Measurements from ENCODE around the gene ATG5. TPM values are rescaled to one million over a fixed set of nuclear protein-coding genes. Genes with fewer than 3 reads are reported as not detected.

ATG5 gene
- polyA plus RNA-seq, 1 of the 3 experiments (the other 2 are of a cell fraction), result 15.5 TPM

GRCh38 chr6:106325336-106326178 lies at the start of gene ATG5 (continued):
- TF ChIP-seq PBX3 (IDR thresholded peaks at IDR 0.05) (no peak), YY1 (IDR thresholded peaks at IDR 0.05; ENCODE audit: low read depth) (peak; percentile 70; the same call in 1 of the 2 replicates), SIN3A (IDR thresholded peaks at IDR 0.05; ENCODE audit: borderline replicate concordance, low read depth, low read length) (peak; percentile 85; the same call in 1 of the 2 replicates), USF1 (IDR thresholded peaks at IDR 0.05; ENCODE audit: borderline replicate concordance, low read depth) (peak; percentile 96), USF2 (IDR thresholded peaks at IDR 0.05; ENCODE audit: borderline replicate concordance, low read depth, low read length) (peak; percentile 88), NRF1 (IDR thresholded peaks at IDR 0.05; ENCODE audit: low read depth, low read length) (peak; percentile 80), RXRA (IDR thresholded peaks at IDR 0.05; ENCODE audit: borderline replicate concordance, low read depth) (no peak), MXI1 (IDR thresholded peaks at IDR 0.05; ENCODE audit: low read depth, low read length) (peak; percentile 80), FOXJ3 (CRISPR knock-in tag; IDR thresholded peaks at IDR 0.05) (no peak), TEAD4 (IDR thresholded peaks at IDR 0.05; ENCODE audit: borderline replicate concordance, insufficient read depth) (no peak), SMC3 (IDR thresholded peaks at IDR 0.05; ENCODE audit: low read depth, low read length) (no peak)

- H3K27me3 ChIP-seq (ENCODE audit: insufficient read depth), result no peaks in the 10 kb centered on the region
- TF ChIP-seq, protein P1, sequence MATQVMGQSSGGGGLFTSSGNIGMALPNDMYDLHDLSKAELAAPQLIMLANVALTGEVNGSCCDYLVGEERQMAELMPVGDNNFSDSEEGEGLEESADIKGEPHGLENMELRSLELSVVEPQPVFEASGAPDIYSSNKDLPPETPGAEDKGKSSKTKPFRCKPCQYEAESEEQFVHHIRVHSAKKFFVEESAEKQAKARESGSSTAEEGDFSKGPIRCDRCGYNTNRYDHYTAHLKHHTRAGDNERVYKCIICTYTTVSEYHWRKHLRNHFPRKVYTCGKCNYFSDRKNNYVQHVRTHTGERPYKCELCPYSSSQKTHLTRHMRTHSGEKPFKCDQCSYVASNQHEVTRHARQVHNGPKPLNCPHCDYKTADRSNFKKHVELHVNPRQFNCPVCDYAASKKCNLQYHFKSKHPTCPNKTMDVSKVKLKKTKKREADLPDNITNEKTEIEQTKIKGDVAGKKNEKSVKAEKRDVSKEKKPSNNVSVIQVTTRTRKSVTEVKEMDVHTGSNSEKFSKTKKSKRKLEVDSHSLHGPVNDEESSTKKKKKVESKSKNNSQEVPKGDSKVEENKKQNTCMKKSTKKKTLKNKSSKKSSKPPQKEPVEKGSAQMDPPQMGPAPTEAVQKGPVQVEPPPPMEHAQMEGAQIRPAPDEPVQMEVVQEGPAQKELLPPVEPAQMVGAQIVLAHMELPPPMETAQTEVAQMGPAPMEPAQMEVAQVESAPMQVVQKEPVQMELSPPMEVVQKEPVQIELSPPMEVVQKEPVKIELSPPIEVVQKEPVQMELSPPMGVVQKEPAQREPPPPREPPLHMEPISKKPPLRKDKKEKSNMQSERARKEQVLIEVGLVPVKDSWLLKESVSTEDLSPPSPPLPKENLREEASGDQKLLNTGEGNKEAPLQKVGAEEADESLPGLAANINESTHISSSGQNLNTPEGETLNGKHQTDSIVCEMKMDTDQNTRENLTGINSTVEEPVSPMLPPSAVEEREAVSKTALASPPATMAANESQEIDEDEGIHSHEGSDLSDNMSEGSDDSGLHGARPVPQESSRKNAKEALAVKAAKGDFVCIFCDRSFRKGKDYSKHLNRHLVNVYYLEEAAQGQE (IDR thresholded peaks at IDR 0.05; ENCODE audit: low read depth, low read length), result no peak
- TF ChIP-seq EZH2phosphoT487 (IDR thresholded peaks at IDR 0.05; ENCODE audit: borderline replicate concordance, low read depth) (no peak), POLR2AphosphoS5 (IDR thresholded peaks at IDR 0.05; ENCODE audit: low read depth, low read length) (no peak), RXRA (IDR thresholded peaks at IDR 0.05; ENCODE audit: borderline replicate concordance, low read depth) (no peak), YY1 (IDR thresholded peaks at IDR 0.05; ENCODE audit: low read depth) (no peak), NFIC (IDR thresholded peaks at IDR 0.05; ENCODE audit: borderline replicate concordance) (no peak), SMC3 (IDR thresholded peaks at IDR 0.05; ENCODE audit: low read depth, low read length) (no peak), CHD2 (IDR thresholded peaks at IDR 0.05; ENCODE audit: low read length, partially characterized antibody) (no peak), GABPA (IDR thresholded peaks at IDR 0.05; ENCODE audit: low read depth) (no peak), USF2 (IDR thresholded peaks at IDR 0.05; ENCODE audit: borderline replicate concordance, low read depth, low read length) (no peak)
- TF ChIP-seq, protein P2, sequence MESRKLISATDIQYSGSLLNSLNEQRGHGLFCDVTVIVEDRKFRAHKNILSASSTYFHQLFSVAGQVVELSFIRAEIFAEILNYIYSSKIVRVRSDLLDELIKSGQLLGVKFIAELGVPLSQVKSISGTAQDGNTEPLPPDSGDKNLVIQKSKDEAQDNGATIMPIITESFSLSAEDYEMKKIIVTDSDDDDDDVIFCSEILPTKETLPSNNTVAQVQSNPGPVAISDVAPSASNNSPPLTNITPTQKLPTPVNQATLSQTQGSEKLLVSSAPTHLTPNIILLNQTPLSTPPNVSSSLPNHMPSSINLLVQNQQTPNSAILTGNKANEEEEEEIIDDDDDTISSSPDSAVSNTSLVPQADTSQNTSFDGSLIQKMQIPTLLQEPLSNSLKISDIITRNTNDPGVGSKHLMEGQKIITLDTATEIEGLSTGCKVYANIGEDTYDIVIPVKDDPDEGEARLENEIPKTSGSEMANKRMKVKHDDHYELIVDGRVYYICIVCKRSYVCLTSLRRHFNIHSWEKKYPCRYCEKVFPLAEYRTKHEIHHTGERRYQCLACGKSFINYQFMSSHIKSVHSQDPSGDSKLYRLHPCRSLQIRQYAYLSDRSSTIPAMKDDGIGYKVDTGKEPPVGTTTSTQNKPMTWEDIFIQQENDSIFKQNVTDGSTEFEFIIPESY (IDR thresholded peaks at IDR 0.05; ENCODE audit: borderline replicate concordance, low read depth), result no peak
- no peak overlapping the region for H3K9ac ChIP-seq
- H3K9me2 ChIP-seq, result no peaks in the 10 kb centered on the region
- no peak overlapping the region for H2AFZ ChIP-seq (ENCODE audit: low read depth)
- WGBS (ENCODE audit: low lambda C conversion rate), result 67% methylated on average over 1 of the region's 1 CpG
- H3K4me1 ChIP-seq (ENCODE audit: control insufficient read depth in 1 of 2, insufficient read depth in 2 of 2, low read depth in 1 of 2, low read length in 1 of 2), result peaks cover 2 to 6% of the 10 kb centered on the region in 2 experiments; a peak in 2 of 4 replicates
- POLR2A ChIA-PET, result no interaction called here
- CTCF ChIA-PET, result interaction anchor here (5.0 kb wide), 1 partner anchor 13 kb away, joined by 38 read pairs; the partner anchor contains the start of gene CRYBG1
- H3K27ac ChIP-seq (ENCODE audit: low read depth in 2 of 2, low read length in 1 of 2), result no peak overlapping the region
- H3K79me2 ChIP-seq (ENCODE audit: insufficient read depth), result no peaks in the 10 kb centered on the region
- peaks cover 13% of the 10 kb centered on the region for H3F3A ChIP-seq (replicated peaks; ENCODE audit: insufficient read depth)
- no peak overlapping the region for H3K4me2 ChIP-seq
- H3K36me3 ChIP-seq (replicated peaks in 1 of 2; ENCODE audit: control insufficient read depth in 1 of 2, insufficient read depth in 2 of 2, low read length in 1 of 2), result no peaks in the 10 kb centered on the region
- H3K9me3 ChIP-seq, result no peaks in the 10 kb centered on the region
- H3K4me3 ChIP-seq (ENCODE audit: low read depth in 2 of 2, low read length in 1 of 2), result no peak overlapping the region
- DNase-seq, result no peak
- no peaks in the 10 kb centered on the region for H4K20me1 ChIP-seq (ENCODE audit: insufficient read depth)
These were observed 48.1 kb upstream of the ATG5 start for GRCh38 chr6:106373502-106374239.

All from SK-N-SH (cell line).